ENCODE measurements around the gene SCN9A.
"Not testable (repeated sequence)": the region's sequence is repeated elsewhere in the genome, so short reads cannot be mapped to it uniquely, and the experiment has no call there.

DNA sequence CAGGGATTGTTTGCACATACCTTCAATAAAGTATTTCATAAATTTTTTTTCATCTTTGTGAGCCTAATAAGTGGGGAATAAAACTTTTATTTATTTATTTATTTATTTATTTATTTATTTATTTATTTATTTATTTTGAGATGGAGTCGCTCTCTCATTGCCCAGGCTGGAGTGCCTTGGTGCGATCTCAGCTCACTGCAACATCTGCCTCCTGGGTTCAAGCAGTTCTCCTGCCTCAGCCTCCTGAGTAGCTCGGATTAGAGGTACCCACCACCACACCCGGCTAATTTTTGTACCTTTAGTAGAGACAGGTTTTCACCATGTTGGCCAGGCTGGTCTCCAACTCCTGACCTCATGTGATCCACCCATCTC lies 17.8 kb downstream of the SCN9A start:
- not testable (repeated sequence) for TF ChIP-seq POLR2A, CTCF (IDR thresholded peaks at IDR 0.05)
